Fibroblast of mammary gland (primary cell): ENCODE results near the gene RTP4.

Experiments
- DNase-seq: peaks from one replicate; pipeline ENCODE4 v3.0.0-alpha.2; 2010; ENCODE audit warnings: low read depth
- H3K4me3 ChIP-seq: 2 replicates; pipeline ENCODE4 v1.5.1; 2011; ENCODE audit warnings: low read depth, mild to moderate bottlenecking, low read length, moderate library complexity; ENCODE audit not compliant: control insufficient read depth
- CTCF ChIP-seq: conservative IDR thresholded peaks from 2 replicates; pipeline ENCODE4 v1.5.1; 2011; ENCODE audit warnings: low read depth, low read length, inconsistent platforms; ENCODE audit not compliant: control insufficient read depth, insufficient read depth

The RTP4 gene

GRCh38 chr3:187383246-187383645, 15.1 kb downstream of the RTP4 start:
- no peak for DNase-seq
- TF ChIP-seq CTCF = no peak
- no peak overlapping the region for H3K4me3 ChIP-seq

DNA sequence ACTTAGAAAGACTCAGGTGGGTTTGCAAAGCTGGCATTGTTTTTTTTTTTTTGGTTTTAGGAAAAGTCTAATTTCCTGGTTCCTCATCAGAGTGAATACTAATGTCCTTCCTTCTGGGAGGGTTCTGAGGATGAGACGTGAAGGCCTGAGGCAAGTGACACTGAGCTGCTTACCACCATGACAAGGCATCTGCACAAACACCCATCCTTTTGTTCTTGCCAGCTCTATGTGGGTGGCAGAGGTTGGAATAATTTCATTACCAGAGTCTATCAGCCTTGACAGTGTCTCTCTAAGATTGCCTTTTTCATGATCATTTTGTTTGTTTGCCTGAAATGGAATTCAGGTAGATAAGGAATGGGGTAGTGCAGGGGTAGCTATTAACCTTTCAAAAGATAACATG, 17.1 kb downstream of the RTP4 start:
- no peak overlapping the region for H3K4me3 ChIP-seq
- no peak for TF ChIP-seq CTCF
- no peak for DNase-seq

GRCh38 chr3:187396661-187397060, 28.5 kb downstream of the RTP4 start:
- no peak for TF ChIP-seq CTCF
- DNase-seq = no peak

DNA sequence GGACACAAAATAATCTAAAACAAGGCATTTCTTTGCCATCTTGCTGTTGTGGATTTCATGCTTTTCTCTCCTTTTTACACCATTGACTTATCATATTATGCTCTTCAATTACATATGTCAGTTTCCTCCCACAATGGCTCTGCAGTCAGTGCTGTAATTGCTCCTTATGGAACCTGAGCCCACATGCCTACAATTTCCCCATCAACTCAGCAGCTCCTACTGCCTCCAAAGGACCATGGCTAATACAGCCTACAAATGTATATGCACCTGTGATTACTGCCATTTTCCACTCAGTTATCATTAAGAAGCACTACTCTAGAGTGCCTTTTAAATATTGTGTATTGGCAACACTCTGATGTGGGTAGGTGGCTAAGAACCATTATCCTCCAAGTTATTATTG, 30.8 kb downstream of the RTP4 start:
- no peak for DNase-seq
- no peak for TF ChIP-seq CTCF
- no peak overlapping the region for H3K4me3 ChIP-seq

More at GRCh38 chr3:187396661-187397060, 28.5 kb downstream of the RTP4 start:
- no peak overlapping the region for H3K4me3 ChIP-seq

GRCh38 chr3:187400756-187401155, 32.6 kb downstream of the RTP4 start:
- H3K4me3 ChIP-seq = no peak overlapping the region
- TF ChIP-seq CTCF = no peak
- peak; percentile 16 for DNase-seq

GRCh38 chr3:187401856-187402255, 33.7 kb downstream of the RTP4 start:
- H3K4me3 ChIP-seq = no peak overlapping the region
- peak; percentile 5 for DNase-seq
- no peak for TF ChIP-seq CTCF

DNA sequence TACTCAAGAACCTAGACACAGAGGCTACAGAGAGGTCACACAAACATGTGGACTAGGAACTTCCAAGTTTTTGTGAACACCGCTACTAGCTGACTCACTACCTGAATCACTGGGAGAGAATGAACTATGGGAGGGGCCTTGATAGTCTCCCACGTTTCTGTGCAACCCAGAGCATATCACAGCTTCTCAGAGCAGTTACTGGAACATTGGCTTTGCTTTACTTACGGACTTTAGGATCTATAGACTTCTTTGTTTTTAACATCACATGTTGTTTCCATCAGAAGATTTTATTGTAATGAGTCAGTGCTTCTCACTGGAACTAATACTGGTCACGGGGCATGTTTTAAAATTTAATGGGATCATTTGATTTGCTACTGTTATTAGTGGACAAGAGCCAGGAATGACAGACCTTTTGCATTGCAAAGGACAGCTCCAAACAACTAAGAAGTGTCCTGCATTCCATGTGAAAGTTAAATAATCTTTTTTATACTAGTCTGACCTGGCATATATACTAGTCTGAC, 35.6 kb downstream of the RTP4 start:
- no peak for TF ChIP-seq CTCF
- H3K4me3 ChIP-seq = no peak overlapping the region
- peak; percentile 100 for DNase-seq
